HL-60/S4 treated with phorbol 12-myristate 13-acetate at 8.2 ng/mL for 4 days and 3 days (cell line): ENCODE data around the gene TM9SF2.

Experiments
- in situ Hi-C: fragments of 300-500 bp; cut with MboI; formaldehyde crosslinking; loops from 2 replicates; pipeline ENCODE4 v1.15.0; 2022; ENCODE audit warnings: low sequenced_read_pairs

Gene TM9SF2

DNA sequence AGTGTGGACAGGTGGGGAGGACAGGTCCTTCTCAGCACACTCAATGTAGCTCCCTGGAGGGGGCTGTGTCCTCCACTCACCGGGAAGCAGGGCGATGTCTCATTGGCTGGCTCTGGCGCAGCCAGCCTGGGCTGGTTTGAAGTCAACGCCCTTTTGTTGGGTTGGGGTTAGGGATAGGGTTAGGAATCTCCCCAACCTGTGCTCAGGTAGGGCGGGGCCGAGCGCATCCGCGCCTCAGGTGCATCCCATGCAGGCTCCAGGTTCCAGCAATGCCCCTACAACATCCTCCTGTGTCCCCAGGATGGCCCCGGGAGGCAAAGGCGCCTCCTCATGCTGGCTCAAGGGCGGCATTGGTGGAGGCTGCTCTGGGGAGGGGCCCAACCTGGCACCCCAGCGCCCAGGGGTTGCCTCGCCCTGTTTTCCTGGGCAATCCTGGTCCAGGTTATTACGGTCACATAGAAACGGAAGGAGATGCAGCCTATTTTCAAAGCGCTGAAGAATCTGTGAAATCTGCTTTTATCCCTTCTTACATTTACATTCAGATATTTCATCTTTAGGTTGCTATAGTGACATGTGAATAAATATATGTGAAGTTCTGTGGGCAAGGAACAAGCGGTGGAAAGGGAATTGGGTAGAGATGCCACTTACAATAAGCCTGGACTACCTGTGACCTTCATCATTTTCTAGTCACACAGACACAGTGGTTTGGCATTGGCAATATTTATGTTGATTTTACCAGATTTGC lies 74.3 kb downstream of the TM9SF2 start:
- in situ Hi-C loops: no loop called here

- in situ Hi-C loops: no loop called here
Measured at GRCh38 chr13:99577934-99578917, 77.0 kb downstream of the TM9SF2 start.

GRCh38 chr13:99580500-99581268 lies 79.4 kb downstream of the TM9SF2 start:
- in situ Hi-C loops: no loop called here

GRCh38 chr13:99582511-99582910 lies 81.2 kb downstream of the TM9SF2 start:
- in situ Hi-C loops: no loop called here

DNA sequence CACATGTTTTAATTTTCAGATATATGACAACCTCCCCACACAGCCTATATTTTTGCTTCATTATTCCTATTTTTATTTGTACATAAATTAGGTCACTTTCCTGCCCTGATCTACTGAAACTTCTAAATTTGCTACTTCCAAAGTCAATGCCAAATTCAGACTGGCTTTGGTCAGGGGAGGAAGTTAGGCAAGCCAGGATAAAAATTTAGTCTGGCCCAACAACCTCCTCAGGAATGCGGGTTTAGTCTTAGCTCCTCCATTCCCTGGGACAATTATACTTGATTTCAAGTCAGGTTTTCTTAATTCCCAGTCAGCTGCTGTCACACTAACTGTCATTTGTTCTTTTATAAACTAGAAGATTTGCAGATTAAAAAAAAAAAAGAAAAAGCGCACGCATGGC lies 84.3 kb downstream of the TM9SF2 start:
- in situ Hi-C loops: no loop called here

DNA sequence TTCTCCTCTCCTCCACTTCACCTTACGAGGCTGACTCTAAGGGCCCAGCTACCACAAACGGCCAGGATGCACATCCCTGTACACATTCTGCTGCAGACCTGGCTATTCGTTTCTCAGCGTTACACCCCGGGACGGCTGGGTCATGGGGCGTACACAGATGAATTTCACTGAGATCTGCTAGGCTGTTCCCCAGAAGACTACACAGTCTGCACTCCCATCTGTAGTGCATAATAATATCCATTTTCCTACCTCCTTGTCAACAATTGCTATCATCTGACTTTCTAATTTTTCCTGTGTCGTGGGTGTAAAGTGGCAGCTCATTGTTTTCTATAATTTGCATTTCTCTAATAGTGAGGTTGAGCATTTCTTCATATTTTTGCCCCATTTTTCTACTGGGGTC lies 85.7 kb downstream of the TM9SF2 start:
- in situ Hi-C loops: no loop called here

DNA sequence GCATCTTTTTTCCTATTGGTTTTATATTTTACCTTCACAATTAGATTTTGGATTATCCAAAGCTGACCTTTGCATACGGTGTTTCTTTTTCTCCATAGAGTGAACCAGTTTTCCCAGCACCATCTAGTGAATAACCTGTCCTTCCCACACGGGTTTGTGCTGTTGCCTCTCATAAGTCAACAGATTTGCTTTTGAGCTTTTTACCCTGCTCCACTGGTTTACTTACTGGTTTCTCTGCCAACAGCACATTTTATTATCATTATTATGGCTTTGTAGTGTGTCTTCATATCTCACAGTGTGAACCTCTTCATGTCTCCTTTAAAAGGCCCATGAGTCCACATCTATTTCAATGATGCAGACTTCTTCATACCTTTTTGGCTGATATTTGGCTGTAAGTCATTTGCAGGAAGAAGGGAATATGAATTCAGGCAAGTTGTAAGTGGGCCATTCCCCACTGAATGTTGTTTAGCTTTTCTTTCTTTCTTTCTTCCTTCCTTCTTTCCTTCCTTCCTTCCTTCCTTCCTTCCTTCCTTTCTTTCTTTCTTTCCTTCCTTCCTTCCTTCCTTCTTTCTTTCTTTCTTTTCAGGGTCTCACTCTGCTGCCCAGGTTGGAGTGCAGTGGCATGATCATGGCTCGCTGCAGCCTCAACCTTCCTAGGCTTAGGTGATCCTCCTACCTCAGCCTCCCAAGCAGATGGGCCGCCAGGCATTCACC lies 86.8 kb downstream of the TM9SF2 start:
- in situ Hi-C loops: no loop called here

DNA sequence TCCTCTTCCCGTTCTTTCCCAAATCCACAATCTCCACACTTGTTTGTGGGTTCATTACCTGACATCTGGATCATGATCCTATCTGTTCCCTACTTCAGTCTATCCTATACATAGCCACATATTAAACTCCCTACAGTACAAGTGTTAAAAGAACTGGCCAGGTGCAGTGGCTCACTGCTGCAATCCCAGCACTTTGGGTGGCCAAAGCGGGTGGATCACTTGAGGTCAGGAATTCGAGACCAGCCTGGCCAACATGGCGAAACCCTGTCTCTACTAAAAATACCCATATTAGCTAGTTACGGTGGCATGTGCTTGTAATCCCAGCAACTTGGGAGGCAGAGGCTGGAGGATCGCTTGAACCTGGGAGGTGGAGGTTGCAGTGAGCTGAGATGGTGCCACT lies 88.3 kb downstream of the TM9SF2 start:
- in situ Hi-C loops: no loop called here

- in situ Hi-C loops: no loop called here
Measured at GRCh38 chr13:99590519-99591011, 89.3 kb downstream of the TM9SF2 start.

- in situ Hi-C loops: no loop called here
Measured at GRCh38 chr13:99596180-99596579, 94.9 kb downstream of the TM9SF2 start.

DNA sequence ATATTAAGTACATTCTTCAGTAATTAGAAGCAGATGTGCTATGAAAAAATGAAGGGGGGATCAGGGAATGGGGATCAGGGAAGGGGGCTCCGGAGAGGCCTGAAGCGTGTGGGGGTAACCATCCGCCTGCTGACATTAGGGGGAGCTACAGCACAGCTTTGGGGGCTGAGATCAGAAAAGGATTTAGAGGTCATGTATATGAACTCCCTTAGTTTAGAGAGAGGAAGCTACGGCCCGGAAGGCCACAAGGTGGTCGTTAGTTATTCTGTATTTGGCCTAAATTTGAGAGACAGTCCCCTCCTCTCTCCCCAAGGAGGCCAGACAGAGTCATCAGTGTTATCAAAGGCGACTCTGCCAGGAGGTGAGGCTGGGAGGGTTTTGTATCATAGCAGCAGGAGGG lies 99.0 kb downstream of the TM9SF2 start:
- in situ Hi-C loops: no loop called here

DNA sequence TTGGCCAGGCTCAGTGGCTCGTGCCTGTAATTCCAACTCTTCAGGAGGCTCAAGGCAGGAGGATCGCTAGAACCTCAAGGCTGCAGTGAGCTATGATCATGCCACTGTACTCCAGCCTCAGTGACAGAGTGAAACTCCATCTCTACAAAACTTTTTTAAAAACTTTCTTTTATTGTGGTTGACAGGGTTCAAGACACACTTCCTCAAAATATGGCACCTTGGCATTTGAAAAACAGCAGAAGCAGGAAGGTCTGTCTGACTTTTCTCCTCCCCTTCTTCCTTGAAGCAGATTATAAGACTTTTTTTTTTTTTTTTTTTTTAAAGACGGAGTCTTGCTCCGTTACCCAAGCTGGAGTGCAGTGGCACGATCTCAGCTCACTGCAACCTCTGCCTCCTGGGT lies 100.3 kb downstream of the TM9SF2 start:
- in situ Hi-C loops: no loop called here

DNA sequence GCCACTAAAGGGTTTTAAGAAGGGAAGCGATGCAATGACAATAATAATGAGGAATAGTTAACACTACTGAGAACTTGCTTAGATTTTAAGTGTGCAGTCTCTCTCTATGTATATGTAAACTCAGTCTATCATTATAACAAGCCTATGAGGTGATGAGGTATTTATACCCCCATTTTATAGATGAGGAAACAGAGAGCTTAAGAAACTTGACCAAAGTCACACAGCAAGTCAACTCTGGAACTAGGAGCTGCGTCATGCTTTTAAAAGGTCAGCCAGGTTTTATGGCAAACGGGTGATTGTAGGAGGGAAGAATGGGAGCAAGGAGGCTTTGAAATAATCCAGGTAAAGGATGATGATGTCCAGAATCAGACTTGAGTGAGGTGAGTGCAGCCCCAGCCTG lies 103.4 kb downstream of the TM9SF2 start:
- in situ Hi-C loops: no loop called here

GRCh38 chr13:99605420-99606323 lies 104.4 kb downstream of the TM9SF2 start:
- in situ Hi-C loops: no loop called here

- in situ Hi-C loops: no loop called here
Measured at GRCh38 chr13:99606324-99607066, 105.2 kb downstream of the TM9SF2 start, which contains the start of gene CLYBL. Gene CLYBL (plus strand): TSS chr13:99606690.

DNA sequence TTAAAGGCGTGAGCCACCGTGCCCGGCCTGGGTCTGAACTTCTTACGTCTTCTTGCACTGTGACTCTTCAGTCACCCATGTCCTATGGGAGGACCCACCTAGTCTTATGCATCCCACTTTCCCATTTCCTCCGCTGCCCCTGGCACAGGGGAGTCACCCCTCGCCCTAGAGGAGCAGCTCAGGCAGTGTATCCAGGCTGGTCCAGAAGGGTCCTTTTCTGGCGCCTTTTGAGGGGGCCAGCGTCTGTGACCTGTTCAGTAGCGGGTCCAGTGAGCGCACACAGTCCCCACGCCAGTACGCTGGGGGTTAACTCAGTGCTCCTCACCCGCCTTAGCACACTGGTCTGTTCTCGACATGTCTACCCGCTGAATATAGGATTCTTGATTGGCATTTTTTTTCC lies 107.1 kb downstream of the TM9SF2 start:
- in situ Hi-C loops: no loop called here

DNA sequence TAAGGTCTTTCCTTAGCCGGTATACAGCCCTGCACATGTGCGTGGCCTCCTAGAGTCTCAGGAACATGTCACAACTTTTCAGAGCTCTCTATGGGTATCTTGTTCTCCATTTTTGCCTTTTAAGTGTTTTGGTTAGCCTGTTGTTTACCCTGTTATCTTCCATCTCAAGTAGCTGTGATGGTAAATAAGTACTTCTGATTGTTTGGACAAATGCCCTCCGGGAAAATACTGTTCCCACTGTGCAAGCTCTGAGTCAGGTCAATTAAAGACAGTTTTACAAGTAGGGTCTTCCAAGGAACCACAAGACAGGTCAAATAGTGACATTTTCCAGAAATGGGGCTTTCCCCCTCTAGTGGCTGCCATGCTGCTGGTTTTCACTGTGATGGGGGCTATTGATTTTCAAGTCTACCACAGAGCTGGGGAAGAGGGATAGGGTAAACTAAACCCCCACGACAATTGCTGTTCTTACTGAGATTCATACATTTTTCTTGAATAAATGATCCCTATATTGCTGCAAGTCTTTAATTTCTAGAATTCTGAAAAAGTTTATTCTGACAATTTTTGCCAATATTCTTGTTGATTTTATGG lies 109.5 kb downstream of the TM9SF2 start:
- in situ Hi-C loops: no loop called here
